ENCODE results near the gene GAP43. TPM values are rescaled to one million over a fixed set of nuclear protein-coding genes. Genes with fewer than 3 reads are reported as not detected.

GAP43 gene, protein sequence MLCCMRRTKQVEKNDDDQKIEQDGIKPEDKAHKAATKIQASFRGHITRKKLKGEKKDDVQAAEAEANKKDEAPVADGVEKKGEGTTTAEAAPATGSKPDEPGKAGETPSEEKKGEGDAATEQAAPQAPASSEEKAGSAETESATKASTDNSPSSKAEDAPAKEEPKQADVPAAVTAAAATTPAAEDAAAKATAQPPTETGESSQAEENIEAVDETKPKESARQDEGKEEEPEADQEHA
- total RNA-seq: 2.6 TPM
- long read RNA-seq, partial matches to known transcripts: 1 of 5 reads
- long read RNA-seq, other reads (novel, unspliced or antisense): 0 of 5 reads

DNA sequence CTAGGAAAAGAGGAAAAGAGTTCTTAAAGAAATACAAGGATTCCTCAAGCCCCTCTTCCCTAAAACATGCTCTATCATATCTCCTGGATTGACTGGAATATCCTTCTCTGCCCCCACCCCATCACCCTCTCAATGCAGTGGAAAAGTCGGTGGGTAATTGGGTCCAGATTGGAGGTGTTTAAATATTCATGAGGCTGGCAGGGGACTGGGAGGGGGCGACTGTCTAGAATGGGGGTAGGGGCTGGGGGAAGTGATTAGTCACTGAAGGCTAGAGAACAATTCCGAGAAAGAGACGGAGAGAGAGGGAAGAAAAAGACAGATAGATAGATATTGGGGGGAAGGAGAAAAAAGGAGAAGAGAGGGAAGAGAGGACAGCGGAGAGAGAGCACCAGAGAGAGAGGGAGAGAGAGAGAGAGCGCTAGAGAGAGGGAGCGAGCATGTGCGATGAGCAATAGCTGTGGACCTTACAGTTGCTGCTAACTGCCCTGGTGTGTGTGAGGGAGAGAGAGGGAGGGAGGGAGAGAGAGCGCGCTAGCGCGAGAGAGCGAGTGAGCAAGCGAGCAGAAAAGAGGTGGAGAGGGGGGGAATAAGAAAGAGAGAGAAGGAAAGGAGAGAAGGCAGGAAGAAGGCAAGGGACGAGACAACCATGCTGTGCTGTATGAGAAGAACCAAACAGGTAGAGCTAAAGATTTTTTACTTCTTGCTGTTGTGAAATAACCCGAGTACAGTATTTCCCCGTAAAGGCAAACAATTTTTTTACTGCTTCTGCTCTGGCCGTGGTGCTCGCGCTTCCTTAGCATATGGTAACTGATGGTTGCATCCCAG is at the start of gene GAP43:
Gene GAP43 (plus strand): TSS at position 467 of the 825 bp plus-strand sequence. CDS start 180 bp downstream, at position 647.
- DNase-seq (ENCODE audit: low spot score): peak; percentile 77
- intact Hi-C loops (cut with DNase I): no loop called here

DNA sequence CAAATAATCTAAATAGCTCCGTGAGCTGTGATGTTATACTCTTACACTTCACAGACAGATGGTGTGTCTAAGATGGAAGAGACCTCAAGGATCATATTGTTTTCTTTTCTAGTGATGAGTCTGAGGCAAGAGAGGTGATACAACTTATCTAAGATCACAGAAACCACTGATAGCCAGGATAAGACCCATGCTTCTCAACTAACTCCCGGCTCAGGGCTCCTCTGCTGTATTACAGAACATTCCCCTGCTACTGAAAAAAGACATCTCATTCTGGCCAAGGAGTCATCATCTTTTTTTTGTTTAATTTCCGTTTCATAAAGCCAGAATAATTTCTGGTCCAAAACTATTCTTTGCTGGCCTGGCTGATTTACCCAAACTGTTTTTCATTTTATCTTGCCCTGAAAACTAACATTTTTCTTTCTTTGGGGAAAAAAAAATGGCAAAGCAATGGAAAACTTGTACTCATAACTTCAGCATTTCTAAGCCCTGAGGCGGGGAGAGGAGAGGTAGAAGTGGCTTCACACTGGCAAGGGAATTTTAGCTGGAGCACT is 46.9 kb upstream of the GAP43 start:
- intact Hi-C loops (cut with DNase I): loop anchor here (5.0 to 10.0 kb wide), 2 partner anchors 116 to 208 kb away; no protein-coding TSS in a partner anchor

DNA sequence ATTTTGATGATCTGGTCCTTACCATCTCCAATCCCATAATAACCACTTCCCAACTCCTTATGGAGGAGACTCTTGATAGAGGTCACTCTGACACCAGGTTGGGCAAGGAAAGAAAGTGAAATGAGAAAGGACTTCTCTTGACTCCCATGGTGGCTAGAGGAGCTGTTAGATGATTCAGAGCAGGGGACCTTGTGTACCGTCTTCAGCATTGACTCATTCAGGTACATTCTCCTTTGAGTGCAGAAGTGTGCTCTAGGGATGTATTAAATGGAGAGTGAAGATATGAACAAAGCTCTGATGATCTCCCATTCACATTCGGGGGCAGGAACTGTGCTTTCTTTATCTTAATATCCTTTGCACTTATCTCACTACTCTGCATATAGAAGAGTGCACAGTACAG is 46.3 kb upstream of the GAP43 start:
- intact Hi-C loops (cut with DNase I): loop anchor here (5.0 to 10.0 kb wide), 2 partner anchors 115 to 208 kb away; no protein-coding TSS in a partner anchor
- no peak for DNase-seq (ENCODE audit: low spot score)

More for the DNA sequence above, 46.9 kb upstream of the GAP43 start:
- DNase-seq (ENCODE audit: low spot score): no peak

DNA sequence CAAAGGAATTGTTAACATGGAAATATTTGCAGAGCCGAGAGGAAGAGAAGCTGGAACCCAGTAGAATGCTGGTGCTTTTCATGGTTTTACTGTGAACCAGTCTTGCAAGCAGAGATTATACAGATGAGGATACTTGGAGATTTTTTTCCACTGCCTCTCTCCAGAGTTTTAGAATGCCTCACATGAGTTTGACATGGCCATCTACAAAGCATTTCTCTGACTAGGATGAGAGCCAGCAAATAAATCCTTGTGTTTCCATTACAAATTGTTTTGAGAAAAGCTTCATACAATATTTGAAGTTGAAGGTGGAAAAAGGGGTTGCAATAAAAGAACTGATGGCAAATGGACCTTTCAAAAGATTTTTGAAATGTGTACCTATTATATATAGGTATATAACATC is 45.0 kb upstream of the GAP43 start:
- intact Hi-C loops (cut with DNase I): loop anchor here (5.0 to 10.0 kb wide), 2 partner anchors 114 to 206 kb away; no protein-coding TSS in a partner anchor
- DNase-seq (ENCODE audit: low spot score): no peak

DNA sequence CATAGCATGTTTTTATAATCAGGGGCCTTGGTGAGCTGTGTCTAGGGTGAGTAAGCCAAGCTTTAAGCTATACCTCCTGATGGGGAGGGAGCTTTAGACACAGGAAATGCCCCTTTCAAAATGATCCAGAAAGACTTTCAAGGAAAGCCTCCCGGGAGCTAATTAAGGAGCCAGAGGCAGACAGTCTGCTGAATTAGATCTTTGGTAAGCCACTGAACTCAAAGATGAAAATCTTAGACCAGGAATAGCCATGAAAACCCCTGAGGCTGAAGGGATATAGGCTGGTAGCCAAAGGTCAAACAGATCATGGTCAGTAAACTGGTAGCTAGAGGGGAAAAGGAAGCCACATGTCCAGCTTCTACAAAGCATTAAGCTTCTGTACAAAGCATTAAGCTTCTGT is 42.7 kb upstream of the GAP43 start:
- no peak for DNase-seq (ENCODE audit: low spot score)
- intact Hi-C loops (cut with DNase I): no loop called here

DNA sequence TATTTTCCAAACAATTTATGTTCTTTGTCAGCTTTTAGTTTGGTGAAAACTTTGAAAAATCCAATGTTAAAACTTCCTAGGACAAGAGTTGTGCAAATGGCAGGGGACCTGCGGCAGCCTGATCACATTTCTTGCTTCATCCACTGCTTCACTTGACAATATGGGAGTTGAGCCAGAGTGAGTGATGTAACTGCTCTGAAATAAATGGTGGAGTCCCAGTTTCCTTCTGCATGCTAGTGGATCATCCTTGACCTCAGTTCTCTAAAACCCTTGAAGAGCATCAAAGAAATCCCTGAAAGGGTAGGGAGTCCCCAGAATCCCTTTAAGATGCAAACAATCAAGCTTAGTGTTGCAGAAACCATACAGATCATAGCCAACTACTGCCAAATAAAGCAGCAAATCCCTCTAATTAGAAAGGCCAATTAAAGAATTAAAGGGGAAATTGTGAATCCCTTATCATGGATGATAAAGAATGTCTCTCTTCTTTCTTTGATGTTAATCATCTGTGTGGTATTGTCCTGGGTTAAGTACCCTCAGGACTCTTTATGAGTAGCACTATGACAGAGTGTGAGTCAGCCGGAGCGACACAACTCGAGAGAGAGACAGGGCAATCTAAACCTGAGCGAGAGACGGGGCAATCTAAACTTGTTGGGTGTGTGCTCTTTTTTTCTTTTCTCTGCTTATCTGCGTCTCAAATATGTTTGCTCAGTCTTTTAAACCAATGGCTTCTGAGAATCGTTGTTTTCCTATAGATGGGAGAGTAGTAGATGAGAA is 41.8 kb upstream of the GAP43 start:
- intact Hi-C loops (cut with DNase I): no loop called here

DNA sequence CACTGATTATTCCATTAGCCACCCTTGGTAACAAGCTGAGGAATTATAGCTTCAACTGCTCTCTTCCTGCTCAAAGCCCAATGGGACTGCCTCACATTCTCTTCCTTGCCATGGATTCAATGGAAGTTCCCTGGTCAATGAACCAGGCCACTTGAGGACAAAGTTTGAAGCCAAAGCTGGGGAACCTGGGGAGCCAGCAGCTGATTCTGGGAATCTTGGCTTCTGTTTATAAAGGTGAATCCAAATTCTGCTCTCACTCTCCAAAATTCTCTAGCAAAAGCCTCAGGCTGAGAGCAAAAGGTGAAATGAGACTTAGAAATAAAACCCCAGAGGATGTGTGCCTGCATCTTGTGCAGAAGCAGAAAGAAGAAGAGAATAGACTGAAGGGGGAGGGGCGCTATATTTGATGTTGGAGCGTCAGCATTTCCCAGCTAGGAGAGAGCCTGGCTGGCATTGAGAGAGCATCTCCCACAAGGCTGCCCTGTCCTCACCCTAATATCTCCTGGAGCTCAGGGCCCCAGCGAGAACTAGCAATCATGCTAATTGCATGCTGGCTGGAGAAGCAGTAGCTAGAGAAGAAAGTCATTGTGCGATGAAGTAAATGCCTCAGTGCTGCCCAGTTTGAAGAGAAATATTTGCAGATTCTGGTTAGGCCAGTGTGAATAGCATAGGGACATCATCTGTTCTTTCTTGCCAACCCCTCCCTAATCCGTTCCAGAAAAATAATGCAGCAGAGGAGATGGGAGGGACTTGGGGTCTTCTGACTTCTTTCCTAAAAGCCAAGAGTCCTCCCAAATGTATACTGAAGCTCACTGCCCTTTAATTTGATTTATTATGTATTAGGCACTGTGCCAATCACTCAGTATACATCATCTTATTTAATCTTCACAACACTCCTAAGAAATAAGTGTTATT is 34.9 kb upstream of the GAP43 start:
- no peak for DNase-seq (ENCODE audit: low spot score)
- intact Hi-C loops (cut with DNase I): no loop called here

More for the DNA sequence above, 41.8 kb upstream of the GAP43 start:
- DNase-seq (ENCODE audit: low spot score): no peak

DNA sequence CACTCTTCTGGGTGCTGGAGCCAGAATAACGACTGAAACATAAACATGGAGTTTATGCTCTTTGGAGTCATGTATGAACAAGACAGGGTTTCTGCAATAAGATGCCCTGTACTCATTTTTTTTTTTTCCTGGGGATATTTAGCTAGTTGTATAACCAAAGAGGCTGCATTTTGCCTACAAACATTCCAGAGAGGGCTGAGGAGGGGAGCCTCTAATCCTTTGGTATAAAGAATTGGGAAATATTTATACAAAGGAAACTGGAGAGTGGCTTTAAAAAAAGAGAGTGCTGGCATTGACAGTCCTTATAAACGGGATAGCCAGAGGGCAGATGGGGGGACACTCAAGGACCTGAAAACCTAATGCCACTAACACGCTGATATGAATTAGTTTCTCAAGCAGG is 32.4 kb upstream of the GAP43 start:
- intact Hi-C loops (cut with DNase I): no loop called here
- no peak for DNase-seq (ENCODE audit: low spot score)

DNA sequence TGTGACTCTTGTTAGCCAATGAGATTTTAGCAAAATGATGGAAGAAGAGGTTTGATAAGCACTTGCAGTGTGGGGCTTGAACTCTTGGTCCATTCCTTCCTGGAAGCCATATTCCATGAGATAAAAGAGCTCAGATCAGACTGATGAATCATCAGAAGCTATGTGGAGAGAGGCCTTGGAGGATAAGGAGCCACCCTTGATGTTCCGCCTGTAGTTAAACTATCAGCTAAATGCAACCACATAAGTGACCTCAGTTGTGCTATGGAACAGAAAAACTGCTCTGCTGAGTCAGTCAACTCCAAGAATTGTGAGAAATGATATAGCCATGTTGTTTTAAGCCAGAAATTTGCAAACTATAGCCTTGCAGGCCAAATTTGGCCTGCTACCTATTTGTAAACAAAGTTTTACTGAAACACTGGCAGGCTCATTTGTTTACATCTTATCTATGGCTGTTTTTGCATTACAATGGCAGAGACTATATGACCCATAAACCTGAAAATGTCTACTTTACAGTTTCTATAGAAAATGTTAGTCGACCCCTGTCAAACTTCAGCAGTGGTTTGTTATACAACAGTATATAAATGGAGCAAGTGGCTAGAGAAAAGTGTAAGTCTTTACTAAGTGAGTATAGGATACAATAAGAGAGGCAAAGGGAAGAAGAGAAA is 27.6 kb upstream of the GAP43 start:
- intact Hi-C loops (cut with DNase I): no loop called here
- DNase-seq (ENCODE audit: low spot score): no peak

DNA sequence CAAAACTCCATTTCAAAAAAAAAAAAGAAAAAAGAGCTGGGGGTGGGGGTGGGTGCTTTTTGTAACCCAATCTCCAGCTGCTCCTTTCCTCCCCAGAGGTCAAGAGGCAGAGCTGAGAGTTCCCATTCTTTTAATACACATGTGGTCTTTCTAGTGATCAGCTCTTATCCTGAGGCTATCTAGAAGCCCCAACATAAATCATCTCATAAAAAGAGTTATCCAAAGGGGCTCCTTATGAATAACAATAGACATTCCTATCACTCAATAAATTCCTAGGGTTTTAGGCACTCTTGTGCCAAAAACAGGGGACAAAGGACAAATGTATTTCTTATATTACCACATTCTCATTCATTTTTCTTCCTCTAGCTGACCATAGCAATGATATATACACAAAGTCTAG is 25.1 kb upstream of the GAP43 start:
- intact Hi-C loops (cut with DNase I): no loop called here
- no peak for DNase-seq (ENCODE audit: low spot score)

DNA sequence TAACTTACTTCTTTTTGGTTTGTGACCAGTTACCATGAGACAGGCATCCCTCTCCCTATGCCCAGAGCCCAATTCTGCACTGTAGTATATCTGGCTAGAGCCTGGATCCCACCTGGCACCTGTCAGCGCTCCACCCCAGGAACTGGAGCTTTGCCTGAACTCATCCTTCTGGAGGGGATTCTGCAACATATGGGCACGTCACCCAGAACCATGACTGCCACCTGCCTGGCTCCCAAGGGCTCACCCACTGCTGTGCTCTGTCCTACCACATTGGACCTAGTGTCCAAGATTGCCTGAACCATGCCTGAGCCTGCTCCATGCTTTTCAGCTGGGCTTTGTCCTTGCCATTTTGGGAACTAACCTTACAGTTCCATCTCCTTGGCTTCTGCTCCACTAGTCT is 21.1 kb upstream of the GAP43 start:
- intact Hi-C loops (cut with DNase I): no loop called here
- no peak for DNase-seq (ENCODE audit: low spot score)

DNA sequence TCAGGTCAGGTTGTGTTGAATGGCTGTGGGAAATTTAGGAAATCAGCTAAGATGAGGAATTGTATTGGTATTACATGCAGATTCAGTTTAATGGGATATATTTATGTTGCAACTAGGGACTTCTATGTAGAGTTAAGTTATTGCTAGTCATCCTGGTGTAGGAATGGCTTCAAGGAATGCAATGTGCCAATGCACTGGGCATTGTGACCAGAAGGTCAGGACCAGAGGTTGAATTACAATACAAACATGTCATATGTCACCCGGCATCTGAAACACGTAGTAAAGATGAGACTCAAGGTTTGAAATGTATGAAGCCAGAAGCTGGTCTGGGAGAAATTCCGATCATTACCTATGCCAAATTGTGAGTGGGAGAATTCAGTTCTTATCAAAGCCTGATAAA is 11.7 kb upstream of the GAP43 start:
- DNase-seq (ENCODE audit: low spot score): no peak
- intact Hi-C loops (cut with DNase I): no loop called here

DNA sequence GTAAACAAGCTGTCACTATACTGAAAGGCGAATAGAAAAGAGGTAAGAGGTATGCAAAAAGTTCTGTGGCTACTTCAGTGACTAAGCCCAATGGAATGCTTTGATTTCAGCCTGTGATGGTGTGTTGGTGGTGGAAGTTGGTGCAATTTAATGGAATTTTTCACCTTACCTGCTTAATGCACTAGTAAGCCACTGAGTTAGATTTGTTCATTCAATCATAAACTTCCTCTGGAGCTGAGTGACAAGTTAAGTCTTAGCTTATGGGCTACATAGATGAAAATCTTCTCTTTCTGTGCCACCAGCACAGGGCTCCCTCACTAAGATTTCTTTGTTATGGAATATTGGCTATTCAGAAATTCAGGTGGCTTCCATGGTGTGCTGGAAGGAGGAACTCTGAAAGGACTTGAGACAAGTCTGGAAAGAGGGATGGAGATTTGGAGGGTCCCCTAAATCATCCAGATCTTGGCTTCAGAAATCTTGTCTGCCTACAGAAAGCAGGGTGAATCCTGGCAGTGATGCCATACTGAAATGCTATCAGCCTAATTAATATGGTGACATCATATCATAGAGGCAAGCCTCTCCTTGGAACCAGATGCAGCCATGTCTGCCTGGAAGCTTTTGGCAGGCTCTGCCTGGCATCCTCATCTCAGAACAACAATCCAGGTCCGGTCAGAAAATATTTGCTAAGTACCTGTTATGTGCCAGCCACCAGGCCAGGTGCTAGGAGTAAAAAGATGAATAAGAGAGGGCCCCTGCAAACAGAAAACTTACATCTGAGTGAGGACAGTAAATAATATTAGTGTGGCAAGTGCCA is 8.1 kb upstream of the GAP43 start:
- intact Hi-C loops (cut with DNase I): no loop called here
- no peak for DNase-seq (ENCODE audit: low spot score)

DNA sequence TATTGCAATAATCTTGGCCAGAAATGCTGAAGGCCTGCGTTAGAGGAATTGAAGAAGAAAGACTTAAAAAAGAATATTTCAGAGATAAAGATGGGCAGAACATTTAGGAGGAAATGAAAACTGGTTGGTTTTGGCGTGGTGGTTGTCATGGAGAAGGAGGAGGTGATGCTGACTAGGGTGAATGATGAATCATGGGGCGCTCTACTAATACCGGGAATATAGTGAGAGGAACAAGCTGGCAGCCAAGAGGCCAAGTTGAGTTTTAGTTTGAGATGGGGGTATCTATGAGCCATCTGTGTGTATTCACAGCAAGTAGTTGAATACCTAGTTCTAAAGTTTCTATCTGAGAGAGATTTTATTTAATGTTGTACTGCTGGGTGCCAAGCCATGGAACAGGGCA is 6.8 kb upstream of the GAP43 start:
- intact Hi-C loops (cut with DNase I): no loop called here
- DNase-seq (ENCODE audit: low spot score): no peak

DNA sequence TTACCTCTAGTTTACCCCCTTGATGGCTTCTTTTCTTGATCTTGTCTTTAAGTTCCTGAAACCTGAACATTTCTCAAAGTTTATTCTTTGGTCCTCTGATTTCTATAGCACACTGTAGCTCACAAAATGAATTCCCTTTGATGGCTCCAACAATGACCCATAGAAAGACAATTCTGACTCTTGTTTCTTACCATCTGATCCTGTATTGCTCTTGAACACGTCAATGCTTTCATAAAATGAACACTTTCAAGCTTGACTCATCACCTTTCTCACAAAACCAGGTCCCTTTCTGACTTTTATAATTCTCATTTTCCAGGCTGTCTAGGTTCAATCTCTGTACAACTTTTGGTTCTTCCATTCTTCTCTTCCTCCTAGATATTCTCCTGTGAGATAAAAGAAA is 5.7 kb upstream of the GAP43 start:
- no peak for DNase-seq (ENCODE audit: low spot score)
- intact Hi-C loops (cut with DNase I): no loop called here

DNA sequence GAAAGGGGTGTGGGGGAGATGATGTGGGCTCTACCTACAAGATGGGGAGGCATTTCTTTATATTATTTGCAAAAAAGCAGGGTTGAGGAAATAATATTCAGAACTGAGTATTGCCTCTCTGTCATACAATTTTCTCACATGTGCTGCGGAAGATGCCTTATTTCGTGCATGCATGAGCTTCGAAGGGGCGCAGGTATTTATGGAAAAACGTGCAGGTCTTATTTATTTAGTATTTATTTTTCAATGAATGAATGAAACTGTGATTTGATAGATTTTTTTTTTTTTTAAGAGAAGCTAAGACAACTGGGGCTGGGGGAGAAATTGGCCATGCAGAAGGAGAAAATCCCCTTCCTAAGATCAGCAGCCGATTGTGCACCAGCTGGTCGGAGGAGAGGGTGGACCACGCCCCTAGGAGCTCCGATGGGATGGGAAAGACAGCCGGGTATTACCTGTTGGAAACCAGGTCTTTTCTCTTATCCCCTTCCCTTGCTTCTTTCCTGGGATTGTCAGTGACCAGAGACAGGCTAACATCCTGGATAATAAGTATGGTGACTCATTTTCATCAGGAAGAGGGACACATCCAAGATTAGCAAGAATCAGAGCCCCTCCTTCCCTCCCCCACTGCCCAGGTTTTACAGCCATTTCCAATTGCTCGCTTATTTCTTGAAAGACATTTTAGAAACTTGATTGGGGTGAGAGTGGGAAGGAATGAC is 875 bp downstream of the GAP43 start:
- DNase-seq (ENCODE audit: low spot score): no peak
- intact Hi-C loops (cut with DNase I): no loop called here

DNA sequence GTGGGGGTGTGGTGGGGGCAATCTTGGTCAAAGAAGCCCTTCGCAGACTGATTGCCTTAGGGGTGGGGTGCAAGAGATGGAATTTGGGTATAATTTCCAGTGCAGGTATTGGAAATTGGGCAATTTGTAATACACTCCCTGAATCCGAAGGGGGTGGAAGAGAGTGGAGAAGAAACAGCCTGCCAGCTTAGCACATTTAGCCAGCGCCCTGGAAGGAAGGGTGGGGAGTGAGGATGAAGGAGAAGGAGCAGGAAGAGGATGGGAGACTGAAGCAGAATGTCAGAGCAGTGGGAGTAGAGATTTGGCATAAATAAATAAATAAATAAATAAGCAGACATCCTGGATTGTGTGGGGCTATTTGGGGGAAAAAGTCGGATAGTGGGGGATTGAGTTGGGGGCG is 1.6 kb downstream of the GAP43 start:
- intact Hi-C loops (cut with DNase I): no loop called here
- no peak for DNase-seq (ENCODE audit: low spot score)
